Erythroblast (primary cell): ENCODE data around the gene NOL3.

ENCODE experiments used
- GATA1 ChIP-seq: IDR thresholded peaks from 2 replicates; pipeline ENCODE4 v1.6.1; 2011; ENCODE audit warnings: low read depth, mild to moderate bottlenecking, control low read depth, low read length, moderate library complexity
- POLR2A ChIP-seq: IDR thresholded peaks from 2 replicates; pipeline ENCODE4 v1.6.1; 2011; ENCODE audit warnings: mild to moderate bottlenecking, low read length

GRCh38 chr16:67213197-67214019, 43.1 kb downstream of the NOL3 start:
- no peak for TF ChIP-seq POLR2A
- TF ChIP-seq GATA1, result no peak
